Cerebellar cortex (tissue), 1 donor: ENCODE results near the gene PHACTR4.
"Not testable (repeated sequence)": the region's sequence is repeated elsewhere in the genome, so short reads cannot be mapped to it uniquely, and the experiment has no call there.

ENCODE experiments used
- DNase-seq: peaks from one replicate; pipeline ENCODE4 v3.0.0-alpha.2; 2015; ENCODE audit warnings: low spot score

The PHACTR4 gene

GRCh38 chr1:28525002-28525642 lies 155.6 kb downstream of the PHACTR4 start:
- DNase-seq: not testable (repeated sequence)

- DNase-seq: no peak
Observed at GRCh38 chr1:28526886-28527285, 157.3 kb downstream of the PHACTR4 start.

- DNase-seq: no peak
Observed at GRCh38 chr1:28530456-28530855, 160.9 kb downstream of the PHACTR4 start.

GRCh38 chr1:28534671-28535070 lies 165.1 kb downstream of the PHACTR4 start:
- no peak for DNase-seq

- no peak for DNase-seq
Observed at GRCh38 chr1:28535180-28535579, 165.6 kb downstream of the PHACTR4 start.

- no peak for DNase-seq
Observed at GRCh38 chr1:28537457-28538199, 168.1 kb downstream of the PHACTR4 start.

GRCh38 chr1:28538286-28538685 lies 168.7 kb downstream of the PHACTR4 start:
- DNase-seq: no peak

- no peak for DNase-seq
Observed at GRCh38 chr1:28540651-28541050, 171.1 kb downstream of the PHACTR4 start.

GRCh38 chr1:28541414-28542015 lies 172.0 kb downstream of the PHACTR4 start:
- not testable (repeated sequence) for DNase-seq

GRCh38 chr1:28545246-28545628 lies 175.7 kb downstream of the PHACTR4 start:
- DNase-seq: no peak

- no peak for DNase-seq
Observed at GRCh38 chr1:28548318-28548717, 178.8 kb downstream of the PHACTR4 start.
